ENCODE data around the gene ETV7. TPM values are rescaled to one million over a fixed set of nuclear protein-coding genes. Genes with fewer than 3 reads are reported as not detected.
"Not testable (repeated sequence)": the region's sequence is repeated elsewhere in the genome, so short reads cannot be mapped to it uniquely, and the experiment has no call there.

Gene ETV7
- polyA plus RNA-seq, 1 of the 3 experiments (the other 2 are of a cell fraction) = 0.39 TPM

DNA sequence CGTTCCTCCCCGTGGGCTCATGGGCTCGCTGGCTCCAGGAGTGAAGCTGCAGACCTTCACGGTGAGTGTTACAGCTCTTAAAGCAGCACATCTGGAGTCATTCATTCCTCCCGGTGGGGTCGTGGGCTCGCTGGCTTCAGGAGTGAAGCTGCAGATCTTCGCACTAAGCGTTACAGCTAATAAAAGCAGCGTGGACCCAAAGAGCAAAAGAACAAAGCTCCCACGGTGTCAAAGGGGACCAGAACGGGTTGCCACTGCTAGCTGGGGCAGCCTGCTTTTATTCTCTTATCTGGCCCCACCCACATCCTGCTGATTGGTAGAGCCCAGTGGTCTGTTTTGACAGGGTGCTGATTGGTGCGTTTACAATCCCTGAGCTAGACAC lies 24.1 kb downstream of the ETV7 start:
- H3K27ac ChIP-seq (ENCODE audit: low read depth in 2 of 2, low read length in 1 of 2); H3K4me1 ChIP-seq (ENCODE audit: control insufficient read depth in 1 of 2, insufficient read depth in 2 of 2, low read depth in 1 of 2, low read length in 1 of 2); POLR2A ChIA-PET; H3K36me3 ChIP-seq (replicated peaks in 1 of 2; ENCODE audit: control insufficient read depth in 1 of 2, insufficient read depth in 2 of 2, low read length in 1 of 2); H3K9ac ChIP-seq; H3K79me2 ChIP-seq (ENCODE audit: insufficient read depth); H3K9me2 ChIP-seq; H3F3A ChIP-seq (replicated peaks; ENCODE audit: insufficient read depth); H3K9me3 ChIP-seq; H2AFZ ChIP-seq (ENCODE audit: low read depth); DNase-seq; H4K20me1 ChIP-seq (ENCODE audit: insufficient read depth); H3K4me3 ChIP-seq (ENCODE audit: low read depth in 2 of 2, low read length in 1 of 2); H3K4me2 ChIP-seq; H3K27me3 ChIP-seq (ENCODE audit: insufficient read depth): not testable (repeated sequence)
- 86% methylated on average over 13 of the region's 13 CpGs for WGBS (ENCODE audit: low lambda C conversion rate)
- CTCF ChIA-PET = interaction anchor here (1.3 to 9.1 kb wide), 2 partner anchors 22 to 60 kb away, joined by 8 to 149 read pairs; no protein-coding TSS in a partner anchor

GRCh38 chr6:36362551-36363370 lies 24.7 kb downstream of the ETV7 start:
- CTCF ChIA-PET = interaction anchor here (1.0 to 9.1 kb wide), 5 partner anchors 19 to 59 kb away, joined by 3 to 149 read pairs (median 26); no protein-coding TSS in a partner anchor
- Histone ChIP-seq H3K9me2 (no peaks in the 10 kb centered on the region), H3K36me3 (replicated peaks in 1 of 2; ENCODE audit: control insufficient read depth in 1 of 2, insufficient read depth in 2 of 2, low read length in 1 of 2) (no peaks in the 10 kb centered on the region), H3K4me3 (ENCODE audit: low read depth in 2 of 2, low read length in 1 of 2) (no peak overlapping the region), H3K79me2 (ENCODE audit: insufficient read depth) (no peaks in the 10 kb centered on the region), H3K27ac (ENCODE audit: low read depth in 2 of 2, low read length in 1 of 2) (no peak overlapping the region), H3K4me1 (ENCODE audit: control insufficient read depth in 1 of 2, insufficient read depth in 2 of 2, low read depth in 1 of 2, low read length in 1 of 2) (peaks cover 2 to 6% of the 10 kb centered on the region in 2 experiments; a peak in 2 of 4 replicates), H3K9me3 (no peaks in the 10 kb centered on the region), H2AFZ (ENCODE audit: low read depth) (no peak overlapping the region), H3K27me3 (ENCODE audit: insufficient read depth) (no peaks in the 10 kb centered on the region), H3K9ac (no peak overlapping the region), H4K20me1 (ENCODE audit: insufficient read depth) (no peaks in the 10 kb centered on the region), H3F3A (replicated peaks; ENCODE audit: insufficient read depth) (no peaks in the 10 kb centered on the region), H3K4me2 (no peak overlapping the region)
- 90% methylated on average over 25 of the region's 25 CpGs for WGBS (ENCODE audit: low lambda C conversion rate)
- no peak for DNase-seq
- TF ChIP-seq FOXM1 (IDR thresholded peaks at IDR 0.05; ENCODE audit: low read depth) (no peak), POLR2AphosphoS5 (IDR thresholded peaks at IDR 0.05; ENCODE audit: low read depth, low read length) (no peak)
- POLR2A ChIA-PET = no interaction called here

GRCh38 chr6:36361071-36361470 lies 26.4 kb downstream of the ETV7 start:
- peaks cover 2 to 6% of the 10 kb centered on the region in 2 experiments; a peak in 2 of 4 replicates for H3K4me1 ChIP-seq (ENCODE audit: control insufficient read depth in 1 of 2, insufficient read depth in 2 of 2, low read depth in 1 of 2, low read length in 1 of 2)
- no peaks in the 10 kb centered on the region for H3K36me3 ChIP-seq (replicated peaks in 1 of 2; ENCODE audit: control insufficient read depth in 1 of 2, insufficient read depth in 2 of 2, low read length in 1 of 2)
- POLR2A ChIA-PET = no interaction called here
- no peaks in the 10 kb centered on the region for H3F3A ChIP-seq (replicated peaks; ENCODE audit: insufficient read depth)
- no peak overlapping the region for H3K27ac ChIP-seq (ENCODE audit: low read depth in 2 of 2, low read length in 1 of 2)
- H3K4me2 ChIP-seq = no peak overlapping the region
- no peaks in the 10 kb centered on the region for H3K27me3 ChIP-seq (ENCODE audit: insufficient read depth)
- 86% methylated on average over 11 of the region's 11 CpGs for WGBS (ENCODE audit: low lambda C conversion rate)
- no peak for DNase-seq
- H3K4me3 ChIP-seq (ENCODE audit: low read depth in 2 of 2, low read length in 1 of 2) = no peak overlapping the region
- H4K20me1 ChIP-seq (ENCODE audit: insufficient read depth) = no peaks in the 10 kb centered on the region
- no peak overlapping the region for H3K9ac ChIP-seq
- H3K9me2 ChIP-seq = no peaks in the 10 kb centered on the region
- CTCF ChIA-PET = interaction anchor here (0.9 to 9.1 kb wide), 16 partner anchors 8 to 234 kb away, joined by 3 to 149 read pairs (median 4); partner anchors contain the start of gene BNIP5
- H2AFZ ChIP-seq (ENCODE audit: low read depth) = no peak overlapping the region
- no peaks in the 10 kb centered on the region for H3K9me3 ChIP-seq
- H3K79me2 ChIP-seq (ENCODE audit: insufficient read depth) = no peaks in the 10 kb centered on the region
- TF ChIP-seq YY1 (IDR thresholded peaks at IDR 0.05; ENCODE audit: low read depth) (no peak), RFX5 (IDR thresholded peaks at IDR 0.05; ENCODE audit: low read length) (no peak), NFIC (IDR thresholded peaks at IDR 0.05; ENCODE audit: borderline replicate concordance) (no peak), SIN3A (IDR thresholded peaks at IDR 0.05; ENCODE audit: borderline replicate concordance, low read depth, low read length) (no peak), USF1 (IDR thresholded peaks at IDR 0.05; ENCODE audit: borderline replicate concordance, low read depth) (no peak), EZH2phosphoT487 (IDR thresholded peaks at IDR 0.05; ENCODE audit: borderline replicate concordance, low read depth) (no peak), ELF1 (IDR thresholded peaks at IDR 0.05) (no peak), RXRA (IDR thresholded peaks at IDR 0.05; ENCODE audit: borderline replicate concordance, low read depth) (no peak), RCOR1 (IDR thresholded peaks at IDR 0.05; ENCODE audit: low read length) (no peak), EP300 (IDR thresholded peaks at IDR 0.05; ENCODE audit: borderline replicate concordance in 1 of 2, low read depth in 1 of 2, low read length in 1 of 2) (no peak), TAF1 (IDR thresholded peaks at IDR 0.05; ENCODE audit: borderline replicate concordance, low read depth, low read length) (no peak), FOXM1 (IDR thresholded peaks at IDR 0.05; ENCODE audit: low read depth) (no peak), FOXJ3 (CRISPR knock-in tag; IDR thresholded peaks at IDR 0.05) (no peak)
- TF ChIP-seq, protein P1, sequence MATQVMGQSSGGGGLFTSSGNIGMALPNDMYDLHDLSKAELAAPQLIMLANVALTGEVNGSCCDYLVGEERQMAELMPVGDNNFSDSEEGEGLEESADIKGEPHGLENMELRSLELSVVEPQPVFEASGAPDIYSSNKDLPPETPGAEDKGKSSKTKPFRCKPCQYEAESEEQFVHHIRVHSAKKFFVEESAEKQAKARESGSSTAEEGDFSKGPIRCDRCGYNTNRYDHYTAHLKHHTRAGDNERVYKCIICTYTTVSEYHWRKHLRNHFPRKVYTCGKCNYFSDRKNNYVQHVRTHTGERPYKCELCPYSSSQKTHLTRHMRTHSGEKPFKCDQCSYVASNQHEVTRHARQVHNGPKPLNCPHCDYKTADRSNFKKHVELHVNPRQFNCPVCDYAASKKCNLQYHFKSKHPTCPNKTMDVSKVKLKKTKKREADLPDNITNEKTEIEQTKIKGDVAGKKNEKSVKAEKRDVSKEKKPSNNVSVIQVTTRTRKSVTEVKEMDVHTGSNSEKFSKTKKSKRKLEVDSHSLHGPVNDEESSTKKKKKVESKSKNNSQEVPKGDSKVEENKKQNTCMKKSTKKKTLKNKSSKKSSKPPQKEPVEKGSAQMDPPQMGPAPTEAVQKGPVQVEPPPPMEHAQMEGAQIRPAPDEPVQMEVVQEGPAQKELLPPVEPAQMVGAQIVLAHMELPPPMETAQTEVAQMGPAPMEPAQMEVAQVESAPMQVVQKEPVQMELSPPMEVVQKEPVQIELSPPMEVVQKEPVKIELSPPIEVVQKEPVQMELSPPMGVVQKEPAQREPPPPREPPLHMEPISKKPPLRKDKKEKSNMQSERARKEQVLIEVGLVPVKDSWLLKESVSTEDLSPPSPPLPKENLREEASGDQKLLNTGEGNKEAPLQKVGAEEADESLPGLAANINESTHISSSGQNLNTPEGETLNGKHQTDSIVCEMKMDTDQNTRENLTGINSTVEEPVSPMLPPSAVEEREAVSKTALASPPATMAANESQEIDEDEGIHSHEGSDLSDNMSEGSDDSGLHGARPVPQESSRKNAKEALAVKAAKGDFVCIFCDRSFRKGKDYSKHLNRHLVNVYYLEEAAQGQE (IDR thresholded peaks at IDR 0.05; ENCODE audit: low read depth, low read length) = no peak
- TF ChIP-seq, protein P2, sequence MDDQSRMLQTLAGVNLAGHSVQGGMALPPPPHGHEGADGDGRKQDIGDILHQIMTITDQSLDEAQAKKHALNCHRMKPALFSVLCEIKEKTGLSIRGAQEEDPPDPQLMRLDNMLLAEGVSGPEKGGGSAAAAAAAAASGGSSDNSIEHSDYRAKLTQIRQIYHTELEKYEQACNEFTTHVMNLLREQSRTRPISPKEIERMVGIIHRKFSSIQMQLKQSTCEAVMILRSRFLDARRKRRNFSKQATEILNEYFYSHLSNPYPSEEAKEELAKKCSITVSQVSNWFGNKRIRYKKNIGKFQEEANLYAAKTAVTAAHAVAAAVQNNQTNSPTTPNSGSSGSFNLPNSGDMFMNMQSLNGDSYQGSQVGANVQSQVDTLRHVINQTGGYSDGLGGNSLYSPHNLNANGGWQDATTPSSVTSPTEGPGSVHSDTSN (IDR thresholded peaks at IDR 0.05) = no peak
